GM12892 (cell line): ENCODE data around the gene CDH1.

Experiments
- POLR2A ChIP-seq: IDR thresholded peaks from 2 replicates; pipeline ENCODE4 v1.6.1; 2011; ENCODE audit warnings: low read depth, low read length, control low read depth
- POLR2AphosphoS5 ChIP-seq: IDR thresholded peaks from 2 replicates; pipeline ENCODE4 v1.6.1; 2011; ENCODE audit warnings: low read depth, low read length, control low read depth
- TAF1 ChIP-seq: IDR thresholded peaks from 2 replicates; pipeline ENCODE4 v1.6.1; 2011; ENCODE audit warnings: low read depth, mild to moderate bottlenecking, control low read depth, low read length, borderline replicate concordance

DNA sequence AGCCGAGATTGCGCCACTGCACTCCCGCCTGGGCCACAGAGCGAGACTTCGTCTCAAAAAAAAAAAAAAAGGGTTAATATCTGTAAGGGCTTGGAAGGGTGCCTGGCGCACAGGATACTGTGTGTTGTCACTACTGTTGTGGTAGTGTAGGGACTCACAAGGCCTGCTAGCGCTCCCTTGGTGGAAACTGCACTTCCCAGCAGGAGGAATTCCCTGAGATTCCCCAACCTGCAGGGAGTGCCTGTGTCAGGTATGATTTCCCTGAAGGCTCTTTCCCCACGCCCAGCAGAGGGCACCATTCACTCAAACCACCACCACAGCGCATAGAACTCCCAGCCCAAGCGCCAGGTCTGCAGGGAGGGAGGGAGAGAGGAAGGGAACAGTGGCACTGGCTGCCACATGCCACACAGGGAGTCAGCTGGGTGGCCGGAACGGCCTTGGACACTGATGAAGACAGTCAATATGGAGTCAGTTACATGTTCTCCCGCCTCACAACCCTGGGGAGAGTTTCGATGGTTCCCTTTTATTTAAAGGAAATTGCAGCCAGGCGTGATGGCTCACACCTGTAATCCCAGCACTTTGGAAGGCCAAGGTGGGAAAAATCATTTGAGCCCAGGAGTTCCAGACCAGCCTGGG lies 32.7 kb upstream of the CDH1 start:
- TF ChIP-seq POLR2A (no peak), POLR2AphosphoS5 (no peak), TAF1 (no peak)
